HepG2 (cell line): ENCODE results near the gene BAZ2A. TPM values are rescaled to one million over a fixed set of nuclear protein-coding genes. Genes with fewer than 3 reads are reported as not detected.
A peak's percentile ranks its signal among the peaks of the same experiment; 100 is the strongest.

Experiments used
- ARID2 ChIP-seq: sonication (generic); formaldehyde crosslinking; IDR thresholded peaks from 2 replicates; pipeline ENCODE4 v1.8.1; 2022; ENCODE audit warnings: mild to moderate bottlenecking, missing genetic modification reagents, borderline replicate concordance
- ASH2L ChIP-seq: fragments of 300-600, 200-600 bp; sonication (generic); IDR thresholded peaks from 2 replicates; pipeline ENCODE4 v1.7.0; 2017; ENCODE audit warnings: low read depth, mild to moderate bottlenecking, moderate library complexity, mixed read lengths, low read length; ENCODE audit not compliant: insufficient read length
- CHD4 ChIP-seq: fragments of 200-600 bp; sonication (generic); IDR thresholded peaks from 2 replicates; pipeline ENCODE4 v1.7.0; 2017; ENCODE audit warnings: mild to moderate bottlenecking, low read length, borderline replicate concordance
- GABPA ChIP-seq, 2 experiments: IDR thresholded peaks; 2 replicates each; pipeline ENCODE4 v1.6.1; 2011 to 2016; ENCODE audit warnings: low read depth in 2 of 2, low read length in 1 of 2, missing biosample characterization in 1 of 2, missing genetic modification characterization in 1 of 2
- HOXA9 ChIP-seq: sonication (generic); formaldehyde crosslinking; IDR thresholded peaks from 2 replicates; pipeline ENCODE4 v1.8.1; 2022; ENCODE audit warnings: missing genetic modification reagents, mild to moderate bottlenecking, moderate library complexity, borderline replicate concordance
- KLF6 ChIP-seq: IDR thresholded peaks from 2 replicates; pipeline ENCODE4 v1.8.0; 2016; ENCODE audit warnings: missing biosample characterization, missing genetic modification reagents
- RELA ChIP-seq: sonication (generic); formaldehyde crosslinking; IDR thresholded peaks from 2 replicates; pipeline ENCODE4 v1.4.0; 2020; ENCODE audit warnings: missing genetic modification reagents
- RFX1 ChIP-seq: fragments of 450-650 bp; IDR thresholded peaks from 2 replicates; pipeline ENCODE4 v1.6.1; 2017
- XRCC5 ChIP-seq: fragments of 200-400 bp; formaldehyde crosslinking; optimal IDR thresholded peaks from 2 replicates; pipeline ENCODE3; 2017; ENCODE audit warnings: mild to moderate bottlenecking, low read length
- ZNF747 ChIP-seq: sonication (generic); formaldehyde crosslinking; IDR thresholded peaks from 2 replicates; pipeline ENCODE4 v1.8.1; 2023; ENCODE audit warnings: missing genetic modification reagents, mild to moderate bottlenecking, borderline replicate concordance
- polyA plus RNA-seq, 8 experiments: library from polyadenylated mRNA; depleted of rRNA in 3 of 8; stranded (reverse) in 7 of 8; unstranded in 1 of 8; fragments of >200 nt; fragmentation: Illumina TruSeq in 4 of 8; extraction: Trizol in 4 of 8; gene quantifications; 2 replicates each; pipeline versions ENCODE4 v1.2.1 to v1.2.3, GENCODE V29; 2011 to 2016; ENCODE audit warnings: low read depth in 4 of 8, missing spikeins in 1 of 8, mixed read lengths in 1 of 8; ENCODE audit not compliant: insufficient read depth in 1 of 8
- total RNA-seq, 5 experiments: library from RNA; depleted of rRNA; stranded (reverse); fragments of >200 nt; fragmentation: Illumina TruSeq; extraction: Trizol; gene quantifications; 2 replicates each; pipeline ENCODE4 v1.2.3, GENCODE V29; 2016; ENCODE audit warnings: low read depth in 1 of 5
- TF ChIP-seq, protein P1 (sequence below), 2 experiments: fragments of 450-650 bp in 1 of 2; sonication (generic) in 1 of 2; formaldehyde crosslinking in 1 of 2; IDR thresholded peaks; 2 replicates each; pipeline versions ENCODE4 v1.6.1 to v1.8.0; 2016 to 2022; ENCODE audit warnings: antibody characterized with exemption in 1 of 2, mild to moderate bottlenecking in 1 of 2, missing genetic modification reagents in 1 of 2
- TF ChIP-seq, protein P2 (sequence below): IDR thresholded peaks from 2 replicates; pipeline ENCODE4 v1.4.0; 2020; ENCODE audit warnings: mild to moderate bottlenecking, missing genetic modification reagents
- TF ChIP-seq, protein P3 (sequence below): sonication (generic); formaldehyde crosslinking; IDR thresholded peaks from 2 replicates; pipeline ENCODE4 v1.4.0; 2020; ENCODE audit warnings: missing genetic modification reagents

BAZ2A gene
- total and polyA plus RNA-seq, 2 of the 13 experiments (the other 11 are each of a cell fraction or from before 2014, with no cell fraction given), result 21.8 to 73.5 TPM

DNA sequence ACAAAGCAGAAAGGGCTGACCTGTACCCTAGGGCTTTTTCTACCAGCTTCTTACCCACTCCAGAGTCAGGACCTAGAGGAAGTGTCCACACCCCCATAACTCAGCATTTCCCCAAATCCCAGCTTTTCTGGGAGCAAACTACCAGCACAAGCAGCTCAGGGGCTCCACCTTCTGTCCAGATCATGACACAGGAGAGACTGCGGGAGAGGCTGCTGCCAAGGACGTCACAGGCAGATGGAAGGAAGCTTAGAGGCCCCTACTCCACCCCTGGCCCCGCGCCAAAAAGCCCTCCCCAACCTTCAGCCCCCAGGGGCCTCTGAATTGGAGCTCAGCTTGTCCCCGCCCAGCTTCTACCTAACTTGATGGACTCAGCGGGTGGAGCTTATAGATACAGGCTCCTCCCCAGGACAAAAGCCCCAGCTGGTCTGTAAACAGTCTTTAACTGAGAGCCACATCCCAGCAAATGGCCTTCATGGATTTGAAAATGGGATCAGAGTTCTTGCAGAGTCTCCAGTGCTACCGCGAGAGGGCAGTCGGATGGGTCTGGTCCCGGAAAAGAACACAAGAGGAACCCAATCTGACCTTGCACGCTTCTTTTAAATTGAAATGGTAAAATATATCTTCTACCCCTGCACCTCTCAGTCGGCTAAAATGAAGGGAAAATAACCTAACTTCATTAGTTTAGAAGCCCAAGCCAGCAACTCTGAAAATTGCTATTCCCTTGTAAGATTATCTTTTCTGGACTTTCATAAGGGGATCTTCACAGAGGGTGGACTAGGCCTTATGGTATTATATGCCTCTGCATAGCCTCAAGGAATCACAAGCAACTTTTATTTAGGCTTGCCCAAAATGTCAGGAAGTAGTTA, 6.8 kb upstream of the BAZ2A start (continued):
- TF ChIP-seq, protein P1, sequence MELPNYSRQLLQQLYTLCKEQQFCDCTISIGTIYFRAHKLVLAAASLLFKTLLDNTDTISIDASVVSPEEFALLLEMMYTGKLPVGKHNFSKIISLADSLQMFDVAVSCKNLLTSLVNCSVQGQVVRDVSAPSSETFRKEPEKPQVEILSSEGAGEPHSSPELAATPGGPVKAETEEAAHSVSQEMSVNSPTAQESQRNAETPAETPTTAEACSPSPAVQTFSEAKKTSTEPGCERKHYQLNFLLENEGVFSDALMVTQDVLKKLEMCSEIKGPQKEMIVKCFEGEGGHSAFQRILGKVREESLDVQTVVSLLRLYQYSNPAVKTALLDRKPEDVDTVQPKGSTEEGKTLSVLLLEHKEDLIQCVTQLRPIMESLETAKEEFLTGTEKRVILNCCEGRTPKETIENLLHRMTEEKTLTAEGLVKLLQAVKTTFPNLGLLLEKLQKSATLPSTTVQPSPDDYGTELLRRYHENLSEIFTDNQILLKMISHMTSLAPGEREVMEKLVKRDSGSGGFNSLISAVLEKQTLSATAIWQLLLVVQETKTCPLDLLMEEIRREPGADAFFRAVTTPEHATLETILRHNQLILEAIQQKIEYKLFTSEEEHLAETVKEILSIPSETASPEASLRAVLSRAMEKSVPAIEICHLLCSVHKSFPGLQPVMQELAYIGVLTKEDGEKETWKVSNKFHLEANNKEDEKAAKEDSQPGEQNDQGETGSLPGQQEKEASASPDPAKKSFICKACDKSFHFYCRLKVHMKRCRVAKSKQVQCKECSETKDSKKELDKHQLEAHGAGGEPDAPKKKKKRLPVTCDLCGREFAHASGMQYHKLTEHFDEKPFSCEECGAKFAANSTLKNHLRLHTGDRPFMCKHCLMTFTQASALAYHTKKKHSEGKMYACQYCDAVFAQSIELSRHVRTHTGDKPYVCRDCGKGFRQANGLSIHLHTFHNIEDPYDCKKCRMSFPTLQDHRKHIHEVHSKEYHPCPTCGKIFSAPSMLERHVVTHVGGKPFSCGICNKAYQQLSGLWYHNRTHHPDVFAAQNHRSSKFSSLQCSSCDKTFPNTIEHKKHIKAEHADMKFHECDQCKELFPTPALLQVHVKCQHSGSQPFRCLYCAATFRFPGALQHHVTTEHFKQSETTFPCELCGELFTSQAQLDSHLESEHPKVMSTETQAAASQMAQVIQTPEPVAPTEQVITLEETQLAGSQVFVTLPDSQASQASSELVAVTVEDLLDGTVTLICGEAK (IDR thresholded peaks at IDR 0.05), result no peak
- TF ChIP-seq, protein P1 (CRISPR knock-in tag; IDR thresholded peaks at IDR 0.05), result peak; percentile 30; the same call in 1 of the 2 replicates
- TF ChIP-seq, protein P2, sequence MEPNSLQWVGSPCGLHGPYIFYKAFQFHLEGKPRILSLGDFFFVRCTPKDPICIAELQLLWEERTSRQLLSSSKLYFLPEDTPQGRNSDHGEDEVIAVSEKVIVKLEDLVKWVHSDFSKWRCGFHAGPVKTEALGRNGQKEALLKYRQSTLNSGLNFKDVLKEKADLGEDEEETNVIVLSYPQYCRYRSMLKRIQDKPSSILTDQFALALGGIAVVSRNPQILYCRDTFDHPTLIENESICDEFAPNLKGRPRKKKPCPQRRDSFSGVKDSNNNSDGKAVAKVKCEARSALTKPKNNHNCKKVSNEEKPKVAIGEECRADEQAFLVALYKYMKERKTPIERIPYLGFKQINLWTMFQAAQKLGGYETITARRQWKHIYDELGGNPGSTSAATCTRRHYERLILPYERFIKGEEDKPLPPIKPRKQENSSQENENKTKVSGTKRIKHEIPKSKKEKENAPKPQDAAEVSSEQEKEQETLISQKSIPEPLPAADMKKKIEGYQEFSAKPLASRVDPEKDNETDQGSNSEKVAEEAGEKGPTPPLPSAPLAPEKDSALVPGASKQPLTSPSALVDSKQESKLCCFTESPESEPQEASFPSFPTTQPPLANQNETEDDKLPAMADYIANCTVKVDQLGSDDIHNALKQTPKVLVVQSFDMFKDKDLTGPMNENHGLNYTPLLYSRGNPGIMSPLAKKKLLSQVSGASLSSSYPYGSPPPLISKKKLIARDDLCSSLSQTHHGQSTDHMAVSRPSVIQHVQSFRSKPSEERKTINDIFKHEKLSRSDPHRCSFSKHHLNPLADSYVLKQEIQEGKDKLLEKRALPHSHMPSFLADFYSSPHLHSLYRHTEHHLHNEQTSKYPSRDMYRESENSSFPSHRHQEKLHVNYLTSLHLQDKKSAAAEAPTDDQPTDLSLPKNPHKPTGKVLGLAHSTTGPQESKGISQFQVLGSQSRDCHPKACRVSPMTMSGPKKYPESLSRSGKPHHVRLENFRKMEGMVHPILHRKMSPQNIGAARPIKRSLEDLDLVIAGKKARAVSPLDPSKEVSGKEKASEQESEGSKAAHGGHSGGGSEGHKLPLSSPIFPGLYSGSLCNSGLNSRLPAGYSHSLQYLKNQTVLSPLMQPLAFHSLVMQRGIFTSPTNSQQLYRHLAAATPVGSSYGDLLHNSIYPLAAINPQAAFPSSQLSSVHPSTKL (CRISPR knock-in tag), result peak; percentile 52
- TF ChIP-seq KLF6 (CRISPR knock-in tag), result no peak; the same call in 1 of the 2 replicates
- no peak; the same call in 1 of the 2 replicates for TF ChIP-seq GABPA (IDR thresholded peaks at IDR 0.05; ENCODE audit: low read depth, low read length)
- TF ChIP-seq GABPA (CRISPR knock-in tag; IDR thresholded peaks at IDR 0.05; ENCODE audit: low read depth), result peak; percentile 85
- peak; percentile 74; the same call in 1 of the 2 replicates for TF ChIP-seq ZNF747
- TF ChIP-seq, protein P3, sequence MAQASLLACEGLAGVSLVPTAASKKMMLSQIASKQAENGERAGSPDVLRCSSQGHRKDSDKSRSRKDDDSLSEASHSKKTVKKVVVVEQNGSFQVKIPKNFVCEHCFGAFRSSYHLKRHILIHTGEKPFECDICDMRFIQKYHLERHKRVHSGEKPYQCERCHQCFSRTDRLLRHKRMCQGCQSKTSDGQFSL (CRISPR knock-in tag), result 0 out of 2 replicates have a peak, but pooled peaks have one; percentile 37
- no peak for TF ChIP-seq ARID2 (CRISPR knock-in tag)
- no peak for TF ChIP-seq RELA (CRISPR knock-in tag)
- TF ChIP-seq HOXA9 (CRISPR knock-in tag), result no peak
- peak; percentile 77 for TF ChIP-seq ASH2L
- TF ChIP-seq XRCC5, result peak; percentile 90
- TF ChIP-seq RFX1, result no peak
- TF ChIP-seq CHD4, result no peak
